ENCODE data around the gene GJC1.

DNA sequence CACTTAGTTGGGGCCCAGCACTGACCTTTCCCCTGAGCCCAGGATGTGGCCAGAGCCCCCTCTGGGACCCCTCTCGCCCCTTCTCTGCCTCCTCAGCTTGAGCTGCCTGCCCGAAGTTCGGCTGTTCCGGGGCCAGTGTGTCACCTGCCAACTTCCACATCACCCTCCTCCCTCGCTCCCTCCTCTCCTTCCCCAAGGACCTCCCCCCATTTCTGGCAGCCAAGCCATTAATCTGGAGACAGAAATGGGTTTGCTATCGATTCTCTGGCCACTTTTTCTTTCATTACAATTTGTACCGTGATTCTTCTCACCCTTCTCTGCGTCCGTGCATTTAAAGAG, 80.1 kb downstream of the GJC1 start:
- TF ChIP-seq EZH2 (IDR thresholded peaks at IDR 0.05; ENCODE audit: low read length, missing control alignments) = no peak
- TF ChIP-seq, protein P1, sequence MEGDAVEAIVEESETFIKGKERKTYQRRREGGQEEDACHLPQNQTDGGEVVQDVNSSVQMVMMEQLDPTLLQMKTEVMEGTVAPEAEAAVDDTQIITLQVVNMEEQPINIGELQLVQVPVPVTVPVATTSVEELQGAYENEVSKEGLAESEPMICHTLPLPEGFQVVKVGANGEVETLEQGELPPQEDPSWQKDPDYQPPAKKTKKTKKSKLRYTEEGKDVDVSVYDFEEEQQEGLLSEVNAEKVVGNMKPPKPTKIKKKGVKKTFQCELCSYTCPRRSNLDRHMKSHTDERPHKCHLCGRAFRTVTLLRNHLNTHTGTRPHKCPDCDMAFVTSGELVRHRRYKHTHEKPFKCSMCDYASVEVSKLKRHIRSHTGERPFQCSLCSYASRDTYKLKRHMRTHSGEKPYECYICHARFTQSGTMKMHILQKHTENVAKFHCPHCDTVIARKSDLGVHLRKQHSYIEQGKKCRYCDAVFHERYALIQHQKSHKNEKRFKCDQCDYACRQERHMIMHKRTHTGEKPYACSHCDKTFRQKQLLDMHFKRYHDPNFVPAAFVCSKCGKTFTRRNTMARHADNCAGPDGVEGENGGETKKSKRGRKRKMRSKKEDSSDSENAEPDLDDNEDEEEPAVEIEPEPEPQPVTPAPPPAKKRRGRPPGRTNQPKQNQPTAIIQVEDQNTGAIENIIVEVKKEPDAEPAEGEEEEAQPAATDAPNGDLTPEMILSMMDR (conservative IDR thresholded peaks at IDR 0.05 in 1 of 2, IDR thresholded peaks at IDR 0.05 in 1 of 2; ENCODE audit: low read depth in 1 of 2, low read length in 2 of 2) = no peak
